Glomerular visceral epithelial cell (primary cell): ENCODE results near the gene PFKFB2.

Experiments
- DNase-seq: peaks from one replicate; pipeline ENCODE4 v3.0.0-alpha.2; 2016; ENCODE audit errors: extremely low spot score

The PFKFB2 gene

GRCh38 chr1:207067185-207067584 is 14.1 kb downstream of the PFKFB2 start:
- DNase-seq = no peak

GRCh38 chr1:207067665-207068064 is 14.6 kb downstream of the PFKFB2 start:
- no peak for DNase-seq

GRCh38 chr1:207069061-207069460 is 16.0 kb downstream of the PFKFB2 start:
- DNase-seq = no peak

- DNase-seq = no peak
Observed at GRCh38 chr1:207069858-207070506, 16.9 kb downstream of the PFKFB2 start.

GRCh38 chr1:207070811-207071210 is 17.7 kb downstream of the PFKFB2 start:
- no peak for DNase-seq

GRCh38 chr1:207071426-207071825 is 18.4 kb downstream of the PFKFB2 start:
- DNase-seq = no peak

GRCh38 chr1:207072233-207072632 is 19.2 kb downstream of the PFKFB2 start:
- DNase-seq = no peak

- peak; percentile 43 for DNase-seq
Observed at GRCh38 chr1:207073906-207074820, 21.1 kb downstream of the PFKFB2 start.

- no peak for DNase-seq
Observed at GRCh38 chr1:207076181-207076955, 23.3 kb downstream of the PFKFB2 start.

GRCh38 chr1:207077012-207077411 is 23.9 kb downstream of the PFKFB2 start:
- no peak for DNase-seq

- DNase-seq = peak; percentile 76
Observed at GRCh38 chr1:207077470-207078377, 24.6 kb downstream of the PFKFB2 start.

- no peak for DNase-seq
Observed at GRCh38 chr1:207078578-207079132, 25.6 kb downstream of the PFKFB2 start.

- DNase-seq = peak; percentile 44
Observed at GRCh38 chr1:207079706-207080241, 26.7 kb downstream of the PFKFB2 start.

GRCh38 chr1:207081088-207081487 is 28.0 kb downstream of the PFKFB2 start:
- no peak for DNase-seq

GRCh38 chr1:207081806-207082205 is 28.7 kb downstream of the PFKFB2 start:
- DNase-seq = no peak

GRCh38 chr1:207084232-207084631 is 31.2 kb downstream of the PFKFB2 start:
- DNase-seq = no peak

- peak; percentile 67 for DNase-seq
Observed at GRCh38 chr1:207084701-207085180, 31.7 kb downstream of the PFKFB2 start.

- no peak for DNase-seq
Observed at GRCh38 chr1:207085887-207086286, 32.8 kb downstream of the PFKFB2 start.

GRCh38 chr1:207088161-207088560 is 35.1 kb downstream of the PFKFB2 start:
- peak; percentile 6 for DNase-seq
